CD14-positive monocyte (primary cell): ENCODE data around the gene TAF4. TPM values are rescaled to one million over a fixed set of nuclear protein-coding genes. Genes with fewer than 3 reads are reported as not detected.
"Not testable (repeated sequence)": the region's sequence is repeated elsewhere in the genome, so short reads cannot be mapped to it uniquely, and the experiment has no call there.

Source experiments
- DNase-seq, 3 donors: peaks; one replicate each; pipeline ENCODE4 v3.0.0-alpha.2; 2011 to 2022
- H2AFZ ChIP-seq: 2 replicates; pipeline ENCODE4 v1.6.0; 2012; ENCODE audit warnings: mild to moderate bottlenecking, low read depth, low read length, inconsistent platforms; ENCODE audit not compliant: insufficient read depth, poor library complexity, severe bottlenecking
- H3K27ac ChIP-seq, 2 donors: 1 replicate in 1 of 2; 2 replicates in 1 of 2; pipeline ENCODE4 v1.5.1; 2012 to 2013; ENCODE audit warnings: low read length in 2 of 2, control low read depth in 1 of 2, inconsistent platforms in 1 of 2, low read depth in 1 of 2, mild to moderate bottlenecking in 1 of 2
- H3K27me3 ChIP-seq, 2 donors: one replicate each; pipeline versions ENCODE4 v1.6.0 to v1.6.1; 2011 to 2013; ENCODE audit warnings: low read length in 2 of 2; ENCODE audit not compliant: control insufficient read depth in 2 of 2, insufficient read depth in 2 of 2
- H3K36me3 ChIP-seq, 2 donors: replicated peaks in 1 of 2; 1 replicate in 1 of 2; 2 replicates in 1 of 2; pipeline versions ENCODE4 v1.5.1 to v1.6.1; 2012 to 2013; ENCODE audit warnings: low read length in 2 of 2, control low read depth in 1 of 2, inconsistent platforms in 1 of 2, mild to moderate bottlenecking in 1 of 2; ENCODE audit not compliant: insufficient read depth in 2 of 2, control insufficient read depth in 1 of 2
- H3K4me1 ChIP-seq, 2 donors: 1 replicate in 1 of 2; 2 replicates in 1 of 2; pipeline versions ENCODE4 v1.5.1 to v1.6.1; 2012 to 2013; ENCODE audit warnings: low read length in 2 of 2, control low read depth in 1 of 2, inconsistent platforms in 1 of 2, mild to moderate bottlenecking in 1 of 2, moderate library complexity in 1 of 2; ENCODE audit not compliant: insufficient read depth in 2 of 2, control insufficient read depth in 1 of 2
- H3K4me2 ChIP-seq: replicated peaks from 2 replicates; pipeline ENCODE3; 2012; ENCODE audit warnings: low read length, moderate library complexity, mild to moderate bottlenecking; ENCODE audit not compliant: poor library complexity, severe bottlenecking; ENCODE audit errors: extremely low read depth
- H3K4me3 ChIP-seq, 3 experiments: fragments of 200-600 bp in 1 of 3; sonication (generic) in 1 of 3; replicated peaks in 1 of 3; 1 replicate in 2 of 3; 2 replicates in 1 of 3; pipeline ENCODE4 v1.5.1; 2011 to 2013; ENCODE audit warnings: low read length in 3 of 3, mild to moderate bottlenecking in 3 of 3, control low read depth in 2 of 3, low read depth in 2 of 3, inconsistent platforms in 1 of 3, moderate library complexity in 1 of 3
- H3K79me2 ChIP-seq: 2 replicates; pipeline ENCODE4 v1.6.0; 2012; ENCODE audit warnings: mild to moderate bottlenecking, control low read depth, inconsistent platforms, low read length, moderate library complexity; ENCODE audit not compliant: insufficient read depth
- H3K9ac ChIP-seq: 2 replicates; pipeline ENCODE4 v1.6.0; 2017; ENCODE audit warnings: low read length, mild to moderate bottlenecking; ENCODE audit not compliant: insufficient read depth, poor library complexity, severe bottlenecking
- H3K9me3 ChIP-seq, 2 donors: replicated peaks in 1 of 2; 1 replicate in 1 of 2; 2 replicates in 1 of 2; pipeline versions ENCODE4 v1.5.1 to v1.6.1; 2012 to 2013; ENCODE audit warnings: low read length in 2 of 2, control low read depth in 1 of 2; ENCODE audit not compliant: control insufficient read depth in 1 of 2, insufficient read depth in 1 of 2
- H4K20me1 ChIP-seq: 2 replicates; pipeline ENCODE4 v1.6.0; 2012; ENCODE audit warnings: mild to moderate bottlenecking, low read length, control low read depth, moderate library complexity; ENCODE audit not compliant: insufficient read depth
- H3K27ac Mint-ChIP-seq, 7 donors: one replicate each; pipeline ENCODE4 v1.8.0; 2020; ENCODE audit warnings: mild to moderate bottlenecking in 7 of 7, mixed read lengths in 7 of 7, moderate library complexity in 6 of 7, inconsistent platforms in 2 of 7
- H3K27me3 Mint-ChIP-seq, 3 donors: one replicate each; pipeline ENCODE4 v1.8.0; 2021 to 2022; ENCODE audit warnings: low read depth in 3 of 3, mild to moderate bottlenecking in 3 of 3, mixed read lengths in 3 of 3, moderate library complexity in 3 of 3, inconsistent platforms in 1 of 3
- H3K36me3 Mint-ChIP-seq, 2 donors: one replicate each; pipeline ENCODE4 v1.8.0; 2020; ENCODE audit warnings: mixed read lengths in 2 of 2, inconsistent platforms in 1 of 2, mild to moderate bottlenecking in 1 of 2
- H3K4me1 Mint-ChIP-seq: one replicate; pipeline ENCODE4 v1.8.0; 2020; ENCODE audit warnings: mild to moderate bottlenecking, mixed read lengths
- H3K4me3 Mint-ChIP-seq, 2 donors: one replicate each; pipeline ENCODE4 v1.8.0; 2020; ENCODE audit warnings: mild to moderate bottlenecking in 2 of 2, mixed read lengths in 2 of 2, moderate library complexity in 1 of 2
- H3K9me3 Mint-ChIP-seq, 7 donors: one replicate each; pipeline ENCODE4 v1.8.0; 2020 to 2022; ENCODE audit warnings: mixed read lengths in 7 of 7, mild to moderate bottlenecking in 6 of 7, moderate library complexity in 6 of 7, inconsistent platforms in 2 of 7
- CTCF ChIP-seq: fragments of 200-600 bp; IDR thresholded peaks from one replicate; pipeline ENCODE4 v1.8.0; 2022; ENCODE audit warnings: antibody characterized with exemption, mild to moderate bottlenecking
- WGBS: methylation state at CpG from one replicate; pipeline ENCODE4 v1.1.5; 2013; ENCODE audit warnings: missing lambda C conversion rate; ENCODE audit not compliant: insufficient coverage; 5-methylcytosine and 5-hydroxymethylcytosine counted together
- intact Hi-C, 2 donors: fragments of 100-400 bp; cut with micrococcal nuclease; formaldehyde crosslinking; loops; one replicate each; pipeline versions ENCODE4 v1.15.0 to v1.15.1; 2023
- polyA plus RNA-seq, 3 donors: library from polyadenylated mRNA; depleted of rRNA in 1 of 3; unstranded in 2 of 3; stranded (reverse) in 1 of 3; fragments of 300-500 nt in 2 of 3; fragments of >200 nt in 1 of 3; fragmentation: Illumina TruSeq in 2 of 3; gene quantifications; 1 replicate in 2 of 3; 2 replicates in 1 of 3; pipeline ENCODE4 v1.2.3, GENCODE V29; 2012 to 2021

Gene TAF4
- polyA plus RNA-seq, 3 donors, result 0.48 to 14.9 (median 0.99) TPM

- 94% methylated on average over 9 of the region's 9 CpGs for WGBS
- H3K4me1 Mint-ChIP-seq, result no peaks in the 10 kb centered on the region
Measured at GRCh38 chr20:62085206-62085605, 19.5 kb upstream of the TAF4 start.

GRCh38 chr20:62084224-62084623, 18.5 kb upstream of the TAF4 start:
- H3K36me3 Mint-ChIP-seq, H3K9ac ChIP-seq, H2AFZ ChIP-seq, H3K27ac Mint-ChIP-seq, DNase-seq, H3K4me2 ChIP-seq, H3K4me1 Mint-ChIP-seq, H3K79me2 ChIP-seq, H3K27ac ChIP-seq, H3K36me3 ChIP-seq, H4K20me1 ChIP-seq, H3K4me3 Mint-ChIP-seq, H3K4me3 ChIP-seq, intact Hi-C loops, H3K27me3 ChIP-seq, H3K4me1 ChIP-seq: not testable (repeated sequence)
- 92% methylated on average over 5 of the region's 9 CpGs for WGBS
- H3K9me3 ChIP-seq, result peaks cover 3 to 14% of the 10 kb centered on the region in 2 donors
- Mint-ChIP-seq H3K27me3 (peaks cover 2 to 14% (median 3%) of the 10 kb centered on the region in 3 donors), H3K9me3 (peaks cover 4 to 21% (median 8%) of the 10 kb centered on the region in 7 donors)

More at GRCh38 chr20:62085206-62085605, 19.5 kb upstream of the TAF4 start:
- Histone ChIP-seq H3K4me3 (no peak overlapping the region), H4K20me1 (no peaks in the 10 kb centered on the region), H3K9ac (no peak overlapping the region), H3K27me3 (no peaks in the 10 kb centered on the region), H3K79me2 (no peaks in the 10 kb centered on the region), H3K4me2 (no peak overlapping the region), H3K27ac (no peak overlapping the region), H3K36me3 (no peaks in the 10 kb centered on the region), H2AFZ (no peak overlapping the region), H3K9me3 (peaks cover 0 to 13% of the 10 kb centered on the region in 2 donors), H3K4me1 (no peaks in the 10 kb centered on the region)
- no peak overlapping the region for H3K4me3 Mint-ChIP-seq
- no peak overlapping the region for H3K27ac Mint-ChIP-seq
- peaks cover 1 to 17% (median 5%) of the 10 kb centered on the region in 7 donors for H3K9me3 Mint-ChIP-seq
- H3K27me3 Mint-ChIP-seq, result peaks cover 2 to 13% (median 3%) of the 10 kb centered on the region in 3 donors
- no peak for DNase-seq
- no peaks in the 10 kb centered on the region for H3K36me3 Mint-ChIP-seq
- intact Hi-C loops, result no loop called here
- TF ChIP-seq CTCF, result no peak
